Retinal pigment epithelial cell (primary cell): ENCODE results near the gene LLCFC1.

Experiments
- DNase-seq: peaks from one replicate; pipeline ENCODE4 v3.0.0-alpha.2; 2010; ENCODE audit warnings: low read depth
- H3K4me3 ChIP-seq: 2 replicates; pipeline ENCODE4 v1.5.1; 2011; ENCODE audit warnings: mild to moderate bottlenecking, low read length, control low read depth, moderate library complexity
- TF ChIP-seq, protein P1 (sequence below): conservative IDR thresholded peaks from 2 replicates; pipeline ENCODE4 v1.5.1; 2011; ENCODE audit warnings: low read depth, low read length, control low read depth, inconsistent platforms

The LLCFC1 gene

DNA sequence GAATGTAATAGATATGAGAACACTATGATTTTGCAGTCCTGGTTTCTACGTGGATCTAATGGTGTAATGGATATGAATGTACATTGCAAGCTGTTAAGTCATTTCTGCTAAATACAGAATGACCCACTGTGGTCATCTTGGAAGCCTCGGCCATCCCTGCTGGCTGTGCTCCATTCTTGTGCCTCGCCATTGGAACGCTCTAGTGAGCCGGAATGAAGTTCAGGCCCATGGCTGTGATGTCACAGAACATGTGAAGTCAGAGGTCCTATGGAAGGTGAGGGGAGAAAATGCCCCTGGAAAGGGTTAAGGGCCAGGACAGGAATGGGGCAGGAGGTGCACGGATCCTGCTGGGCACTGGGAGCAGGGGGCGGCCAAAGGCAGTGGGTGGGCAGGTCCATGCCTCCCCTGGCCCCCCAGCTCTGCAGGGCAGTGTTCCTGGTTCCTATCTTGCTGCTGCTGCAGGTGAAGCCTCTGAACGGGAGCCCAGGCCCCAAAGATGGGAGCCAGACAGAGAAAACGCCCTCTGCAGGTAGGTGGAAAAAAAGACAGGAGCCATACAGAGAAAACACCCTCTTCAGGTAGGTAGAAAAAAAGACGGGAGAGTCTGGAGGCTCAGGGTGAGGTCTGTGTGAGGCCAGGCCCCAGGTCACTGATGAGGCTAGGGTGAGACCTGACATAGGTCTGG lies at the start of gene LLCFC1:
TSS of gene LLCFC1 (plus strand) at position 259 of the 685 bp plus-strand sequence. CDS start at position 397, 138 bp downstream.
- TF ChIP-seq, protein P1, sequence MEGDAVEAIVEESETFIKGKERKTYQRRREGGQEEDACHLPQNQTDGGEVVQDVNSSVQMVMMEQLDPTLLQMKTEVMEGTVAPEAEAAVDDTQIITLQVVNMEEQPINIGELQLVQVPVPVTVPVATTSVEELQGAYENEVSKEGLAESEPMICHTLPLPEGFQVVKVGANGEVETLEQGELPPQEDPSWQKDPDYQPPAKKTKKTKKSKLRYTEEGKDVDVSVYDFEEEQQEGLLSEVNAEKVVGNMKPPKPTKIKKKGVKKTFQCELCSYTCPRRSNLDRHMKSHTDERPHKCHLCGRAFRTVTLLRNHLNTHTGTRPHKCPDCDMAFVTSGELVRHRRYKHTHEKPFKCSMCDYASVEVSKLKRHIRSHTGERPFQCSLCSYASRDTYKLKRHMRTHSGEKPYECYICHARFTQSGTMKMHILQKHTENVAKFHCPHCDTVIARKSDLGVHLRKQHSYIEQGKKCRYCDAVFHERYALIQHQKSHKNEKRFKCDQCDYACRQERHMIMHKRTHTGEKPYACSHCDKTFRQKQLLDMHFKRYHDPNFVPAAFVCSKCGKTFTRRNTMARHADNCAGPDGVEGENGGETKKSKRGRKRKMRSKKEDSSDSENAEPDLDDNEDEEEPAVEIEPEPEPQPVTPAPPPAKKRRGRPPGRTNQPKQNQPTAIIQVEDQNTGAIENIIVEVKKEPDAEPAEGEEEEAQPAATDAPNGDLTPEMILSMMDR = no peak
- H3K4me3 ChIP-seq = no peak within 1 kb of the TSS
- no peak for DNase-seq

DNA sequence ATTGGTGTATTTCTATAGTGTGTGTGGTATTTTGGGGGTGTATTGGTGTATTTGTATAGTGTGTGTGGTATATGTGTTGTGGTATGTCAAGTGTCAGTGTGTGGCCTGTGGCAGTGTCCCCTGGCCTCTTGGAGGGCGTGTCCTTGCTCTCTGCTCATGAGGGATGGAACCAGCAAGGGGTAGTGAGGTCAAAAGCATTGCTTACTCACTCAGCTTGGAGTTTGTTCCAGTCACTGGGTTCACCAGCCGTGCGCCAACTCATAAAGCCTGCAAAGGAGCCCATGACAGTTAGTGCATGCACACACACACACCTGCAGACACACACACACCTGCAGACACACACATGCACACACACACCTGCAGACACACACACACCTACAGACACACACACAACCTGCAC lies 49.5 kb upstream of the LLCFC1 start:
- TF ChIP-seq, protein P1 = no peak
- H3K4me3 ChIP-seq = no peak overlapping the region
- no peak for DNase-seq

DNA sequence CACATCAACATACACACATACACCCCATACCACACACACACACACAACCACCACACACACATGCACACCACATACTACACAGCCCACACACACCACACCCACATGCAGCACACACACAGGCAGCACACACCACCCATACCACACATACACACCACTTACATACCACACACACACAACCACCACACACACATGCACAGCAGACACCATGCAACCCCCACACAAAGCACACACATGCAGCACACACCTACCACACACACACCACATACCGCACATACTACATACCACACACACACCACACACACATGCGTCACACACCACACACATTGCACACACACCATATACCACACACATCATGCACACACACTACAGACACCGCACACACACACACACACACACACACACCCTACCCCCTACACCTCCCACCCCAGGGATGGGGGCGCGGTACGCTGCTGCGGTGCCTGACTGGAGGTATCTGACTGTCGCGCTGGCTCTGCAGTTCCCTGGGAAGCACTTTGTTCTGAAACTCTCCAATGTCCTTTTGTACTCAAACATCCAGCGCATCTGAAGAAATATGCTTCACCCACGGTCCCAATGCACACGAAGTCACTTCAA lies 48.3 kb upstream of the LLCFC1 start:
- TF ChIP-seq, protein P1 = no peak
- no peak overlapping the region for H3K4me3 ChIP-seq
- no peak for DNase-seq

DNA sequence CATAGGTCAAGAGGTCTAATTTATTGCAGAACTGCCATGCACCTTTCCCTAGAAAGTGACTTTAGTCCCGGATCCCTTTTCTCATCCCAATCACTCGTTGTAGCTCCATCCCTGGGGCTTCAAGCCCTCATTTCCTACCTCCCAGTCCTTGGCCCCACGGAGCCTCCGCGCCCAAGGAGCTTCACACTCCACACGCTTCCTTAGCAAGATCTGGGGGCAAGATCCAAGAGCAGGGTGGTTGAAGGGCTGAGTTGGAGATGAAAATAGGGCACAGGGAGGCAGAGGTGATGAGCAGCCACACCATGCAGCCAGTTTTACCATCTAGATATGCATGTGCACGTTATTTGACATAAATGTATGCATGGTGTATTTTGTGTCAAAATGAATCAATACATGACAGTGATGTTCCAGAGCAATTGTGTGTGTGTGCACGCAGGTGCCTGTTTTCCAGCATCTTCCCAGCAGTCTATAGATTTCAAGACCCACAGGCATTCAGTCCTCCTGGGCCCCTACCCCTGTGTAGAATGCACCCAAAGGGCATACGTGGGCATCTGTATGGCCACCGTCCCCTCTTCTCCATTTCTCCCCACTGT lies 47.7 kb upstream of the LLCFC1 start:
- no peak for DNase-seq
- TF ChIP-seq, protein P1 = no peak
- no peak overlapping the region for H3K4me3 ChIP-seq

DNA sequence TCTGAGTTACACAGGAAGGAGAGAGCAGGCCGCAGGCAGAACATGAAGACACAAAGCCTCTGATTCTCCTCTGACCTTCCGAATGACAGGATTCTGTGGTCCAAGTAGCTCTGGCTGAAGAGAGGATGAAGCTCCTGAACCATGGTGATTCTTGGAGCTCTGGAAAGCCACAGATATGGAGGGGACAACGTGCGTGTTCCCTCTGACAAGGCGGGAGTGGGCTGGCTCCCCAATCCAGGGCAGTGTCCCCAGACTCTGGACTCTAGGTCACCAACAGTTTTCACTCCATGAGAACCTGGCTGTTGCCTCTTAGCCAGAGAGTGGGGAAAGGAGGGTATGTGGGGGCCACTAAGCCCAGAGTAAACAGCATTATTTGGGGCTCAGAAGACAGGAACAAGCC lies 46.3 kb upstream of the LLCFC1 start:
- no peak for DNase-seq
- TF ChIP-seq, protein P1 = no peak
- no peak overlapping the region for H3K4me3 ChIP-seq

DNA sequence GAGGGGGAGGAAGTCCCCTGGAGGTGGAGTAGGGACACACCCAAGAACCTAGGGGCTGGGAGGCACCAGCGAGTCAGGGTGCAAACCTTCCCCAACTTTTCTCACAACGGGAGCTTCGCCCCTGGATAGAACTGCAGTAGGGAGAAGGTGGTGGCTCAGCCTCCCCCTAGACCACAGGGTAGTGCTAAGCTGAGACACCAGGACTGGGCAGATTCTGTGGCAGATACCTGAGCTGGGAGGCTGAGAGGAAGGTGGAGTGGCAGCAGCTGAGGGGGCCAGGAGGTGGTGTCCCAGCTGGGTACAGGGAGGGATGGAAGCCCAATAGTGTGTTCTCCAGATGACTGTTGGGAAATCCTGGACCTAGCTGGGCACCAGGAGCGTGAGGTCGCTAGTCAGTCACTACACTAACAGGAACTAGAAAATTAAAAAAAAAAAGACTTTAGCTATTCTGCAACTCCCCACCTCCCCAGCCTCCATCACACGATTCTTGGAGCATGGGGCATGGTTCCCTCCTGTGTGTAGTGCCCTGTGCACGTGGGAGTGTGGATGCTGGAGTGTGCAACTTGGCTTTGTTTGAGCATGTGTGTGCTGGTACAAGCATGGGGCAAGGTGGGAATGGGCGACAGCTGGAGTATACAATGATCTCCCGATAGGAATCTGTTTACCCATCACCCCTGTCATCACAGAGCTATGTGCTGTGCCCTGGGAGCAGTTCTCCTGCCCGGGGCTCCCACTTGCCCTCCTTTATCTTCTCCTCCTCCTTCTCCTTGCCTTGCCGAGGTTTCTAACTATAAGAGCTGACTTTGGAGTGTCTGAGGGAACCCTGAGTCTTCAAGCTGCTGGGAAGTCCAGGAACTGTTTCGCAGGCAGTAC lies 44.9 kb upstream of the LLCFC1 start:
- DNase-seq = no peak

More for the DNA sequence above, 44.9 kb upstream of the LLCFC1 start:
- H3K4me3 ChIP-seq = no peak overlapping the region
- TF ChIP-seq, protein P1 = no peak
